ENCODE data around the gene NXPE4. TPM values are rescaled to one million over a fixed set of nuclear protein-coding genes. Genes with fewer than 3 reads are reported as not detected.

NXPE4 gene
- total RNA-seq, 4 donors from 2014 or later, result 0.29 TPM; not detected in 3

DNA sequence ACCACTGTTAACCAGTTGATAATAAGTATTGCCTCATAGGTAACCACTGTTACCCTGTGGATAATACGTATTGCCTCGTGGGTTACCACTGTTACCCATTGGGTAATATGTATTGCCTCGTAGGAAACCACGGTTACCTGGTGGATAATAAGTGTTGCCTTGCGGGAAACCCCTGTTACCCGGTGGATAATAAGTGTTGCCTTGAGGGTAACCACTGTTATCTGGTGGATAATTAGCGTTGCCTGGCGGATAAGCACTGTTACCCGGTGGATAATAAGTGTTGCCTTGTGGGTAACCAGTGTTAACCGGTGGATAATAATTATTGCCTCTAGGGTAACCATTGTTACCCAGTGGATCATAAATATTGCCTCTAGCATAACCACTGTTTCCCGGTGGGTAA is 27.3 kb upstream of the NXPE4 start:
- Histone ChIP-seq H3K4me1 (no peaks in the 10 kb centered on the region), H3K27ac (no peak overlapping the region), H3K27me3 (no peaks in the 10 kb centered on the region), H3K36me3 (no peaks in the 10 kb centered on the region), H3K4me3 (no peak overlapping the region), H3K9me3 (no peaks in the 10 kb centered on the region)
- DNase-seq, result no peak
- TF ChIP-seq POLR2A (IDR thresholded peaks at IDR 0.05), result no peak
- TF ChIP-seq, protein P1, sequence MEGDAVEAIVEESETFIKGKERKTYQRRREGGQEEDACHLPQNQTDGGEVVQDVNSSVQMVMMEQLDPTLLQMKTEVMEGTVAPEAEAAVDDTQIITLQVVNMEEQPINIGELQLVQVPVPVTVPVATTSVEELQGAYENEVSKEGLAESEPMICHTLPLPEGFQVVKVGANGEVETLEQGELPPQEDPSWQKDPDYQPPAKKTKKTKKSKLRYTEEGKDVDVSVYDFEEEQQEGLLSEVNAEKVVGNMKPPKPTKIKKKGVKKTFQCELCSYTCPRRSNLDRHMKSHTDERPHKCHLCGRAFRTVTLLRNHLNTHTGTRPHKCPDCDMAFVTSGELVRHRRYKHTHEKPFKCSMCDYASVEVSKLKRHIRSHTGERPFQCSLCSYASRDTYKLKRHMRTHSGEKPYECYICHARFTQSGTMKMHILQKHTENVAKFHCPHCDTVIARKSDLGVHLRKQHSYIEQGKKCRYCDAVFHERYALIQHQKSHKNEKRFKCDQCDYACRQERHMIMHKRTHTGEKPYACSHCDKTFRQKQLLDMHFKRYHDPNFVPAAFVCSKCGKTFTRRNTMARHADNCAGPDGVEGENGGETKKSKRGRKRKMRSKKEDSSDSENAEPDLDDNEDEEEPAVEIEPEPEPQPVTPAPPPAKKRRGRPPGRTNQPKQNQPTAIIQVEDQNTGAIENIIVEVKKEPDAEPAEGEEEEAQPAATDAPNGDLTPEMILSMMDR (IDR thresholded peaks at IDR 0.05), result no peak
- intact Hi-C loops (cut with DNase I; ENCODE audit: low total_unique reads), result no loop called here

DNA sequence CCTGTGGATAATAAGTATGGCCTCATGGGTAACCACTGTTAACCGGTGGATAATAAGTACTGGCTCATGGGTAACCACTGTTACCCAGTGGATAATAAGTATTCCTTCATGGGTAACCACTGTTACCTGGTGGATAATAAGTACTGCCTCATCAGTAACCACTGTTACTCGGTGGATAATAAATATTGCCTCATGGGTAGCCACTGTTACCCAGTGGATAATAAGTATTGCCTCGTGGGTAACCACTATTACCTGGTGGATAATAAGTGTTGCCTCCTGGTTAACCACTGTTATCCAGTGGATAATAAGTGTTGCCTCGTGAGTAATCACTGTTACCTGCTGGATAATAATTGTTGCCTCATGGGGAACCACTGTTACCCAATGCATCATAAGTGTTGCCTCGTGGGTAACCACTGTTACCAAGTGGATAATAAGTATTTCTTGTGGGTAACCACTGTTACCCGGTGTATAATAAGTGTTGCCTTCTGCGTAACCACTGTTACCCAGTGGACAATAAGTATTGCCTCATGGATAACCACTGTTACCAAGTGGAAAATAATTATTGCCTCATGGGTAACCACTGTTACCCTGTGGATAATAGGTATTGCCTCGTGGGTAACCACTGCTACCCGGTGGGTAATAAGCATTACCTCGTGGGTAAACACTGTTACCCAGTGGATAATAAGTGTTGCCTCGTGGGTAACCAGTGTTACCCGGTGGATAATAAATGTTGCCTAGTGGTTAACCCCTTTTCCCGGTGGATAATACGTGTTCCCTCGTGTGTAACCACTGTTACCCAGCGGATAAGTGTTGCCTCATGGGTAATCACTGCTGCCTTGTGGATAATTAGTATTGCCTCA is 26.6 kb upstream of the NXPE4 start:
- H3K27me3 ChIP-seq, result no peaks in the 10 kb centered on the region
- no peaks in the 10 kb centered on the region for H3K36me3 ChIP-seq
- no peak for DNase-seq
- intact Hi-C loops (cut with DNase I; ENCODE audit: low total_unique reads), result no loop called here
- H3K9me3 ChIP-seq, result no peaks in the 10 kb centered on the region
- H3K4me1 ChIP-seq, result no peaks in the 10 kb centered on the region
- H3K27ac ChIP-seq, result no peak overlapping the region
- H3K4me3 ChIP-seq, result no peak overlapping the region
- TF ChIP-seq, protein P1 (IDR thresholded peaks at IDR 0.05), result no peak

DNA sequence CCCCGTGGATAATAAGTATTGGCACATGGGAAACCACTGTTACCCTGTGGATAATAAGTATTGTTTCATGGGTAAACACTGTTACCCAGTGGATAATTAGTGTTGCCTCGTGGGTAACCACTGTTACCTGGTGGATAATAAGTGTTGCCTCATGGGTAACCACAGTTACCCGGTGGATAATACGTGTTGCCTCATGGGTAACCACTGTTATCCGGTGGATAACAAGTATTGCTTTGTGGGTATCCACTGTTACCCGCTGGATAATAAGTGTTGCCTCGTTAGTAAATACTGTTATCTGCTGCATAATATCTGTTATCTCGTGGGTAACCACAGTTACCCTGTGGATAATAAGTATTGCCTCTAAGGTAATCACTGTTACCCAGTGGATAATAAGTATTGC is 25.5 kb upstream of the NXPE4 start:
- no peaks in the 10 kb centered on the region for H3K27me3 ChIP-seq
- H3K4me1 ChIP-seq, result no peaks in the 10 kb centered on the region
- H3K36me3 ChIP-seq, result no peaks in the 10 kb centered on the region
- no peak overlapping the region for H3K4me3 ChIP-seq
- DNase-seq, result no peak
- TF ChIP-seq POLR2A (IDR thresholded peaks at IDR 0.05), result no peak
- TF ChIP-seq, protein P1 (IDR thresholded peaks at IDR 0.05), result no peak
- intact Hi-C loops (cut with DNase I; ENCODE audit: low total_unique reads), result no loop called here
- H3K9me3 ChIP-seq, result peaks cover 0 to 3% of the 10 kb centered on the region in 2 donors
- H3K27ac ChIP-seq, result no peak overlapping the region

DNA sequence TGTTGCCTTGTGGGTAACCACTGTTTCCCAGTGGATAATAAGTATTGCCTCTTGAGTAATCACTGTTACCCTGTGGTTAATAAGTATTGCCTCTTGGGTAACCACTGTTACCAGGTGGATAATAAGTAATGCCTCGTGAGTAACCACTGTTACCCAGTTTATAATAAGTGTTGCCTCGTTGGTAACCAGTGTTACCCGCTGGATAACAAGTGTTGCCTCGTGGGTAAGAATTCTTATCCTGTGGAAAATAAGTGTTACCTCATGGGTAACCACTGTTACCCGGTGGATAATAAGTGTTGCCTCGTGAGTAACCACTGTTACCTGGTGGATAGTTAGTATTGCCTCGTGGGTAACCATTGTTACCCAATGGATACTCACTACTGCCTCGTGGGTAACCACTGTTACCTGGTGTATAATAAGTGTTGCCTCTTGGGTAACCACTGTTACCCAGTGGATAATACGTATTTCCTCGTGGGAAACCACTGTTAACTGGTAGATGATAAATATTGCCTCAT is 24.1 kb upstream of the NXPE4 start:
- no peak for DNase-seq
- Histone ChIP-seq H3K9me3 (peaks cover 0 to 3% of the 10 kb centered on the region in 2 donors), H3K27ac (no peak overlapping the region), H3K4me1 (no peaks in the 10 kb centered on the region), H3K4me3 (no peak overlapping the region), H3K36me3 (no peaks in the 10 kb centered on the region), H3K27me3 (no peaks in the 10 kb centered on the region)
- intact Hi-C loops (cut with DNase I; ENCODE audit: low total_unique reads), result no loop called here
- TF ChIP-seq POLR2A (IDR thresholded peaks at IDR 0.05), result no peak
- TF ChIP-seq, protein P1 (IDR thresholded peaks at IDR 0.05), result no peak

DNA sequence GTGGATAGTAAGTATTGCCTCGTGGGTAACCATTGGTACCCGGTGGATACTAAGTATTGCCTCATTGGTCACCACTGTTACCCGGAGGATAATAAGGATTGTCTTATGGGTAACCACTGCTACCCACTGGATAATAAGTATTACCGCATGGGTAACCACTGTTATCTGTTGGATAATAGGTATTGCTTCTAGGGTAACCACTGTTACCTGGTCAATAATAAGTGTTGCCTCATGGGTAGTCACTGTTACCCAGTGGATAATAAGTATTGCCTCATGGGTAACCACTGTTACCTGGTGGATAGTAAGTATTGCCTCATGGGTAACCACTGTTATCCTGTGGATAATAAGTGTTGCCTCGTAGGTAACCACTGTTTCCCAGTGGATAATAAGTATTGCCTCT is 22.6 kb upstream of the NXPE4 start:
- no peak for DNase-seq
- Histone ChIP-seq H3K36me3 (no peaks in the 10 kb centered on the region), H3K9me3 (peaks cover 0 to 3% of the 10 kb centered on the region in 2 donors), H3K4me1 (no peaks in the 10 kb centered on the region), H3K27ac (no peak overlapping the region), H3K27me3 (no peaks in the 10 kb centered on the region), H3K4me3 (no peak overlapping the region)
- TF ChIP-seq, protein P1 (IDR thresholded peaks at IDR 0.05), result no peak
- TF ChIP-seq POLR2A (IDR thresholded peaks at IDR 0.05), result no peak
- intact Hi-C loops (cut with DNase I; ENCODE audit: low total_unique reads), result no loop called here
